Chondrocyte (in vitro differentiated cells): ENCODE data around the gene SIX3. TPM values are rescaled to one million over a fixed set of nuclear protein-coding genes. Genes with fewer than 3 reads are reported as not detected.
A peak's percentile ranks its signal among the peaks of the same experiment; 100 is the strongest.

Source experiments
- DNase-seq: peaks from one replicate; pipeline ENCODE4 v3.0.0; 2021; ENCODE audit warnings: mixed read lengths, low spot score
- H3K27ac Mint-ChIP-seq: one replicate; pipeline ENCODE4 v1.8.0; 2021; ENCODE audit warnings: mild to moderate bottlenecking, moderate library complexity, mixed read lengths; ENCODE audit not compliant: unreplicated experiment
- H3K27me3 Mint-ChIP-seq: 2 replicates; pipeline ENCODE4 v1.8.0; 2021; ENCODE audit warnings: low read depth, mixed read lengths
- H3K36me3 Mint-ChIP-seq: 2 replicates; pipeline ENCODE4 v1.8.0; 2021; ENCODE audit warnings: low read depth, mixed read lengths
- H3K4me1 Mint-ChIP-seq: 2 replicates; pipeline ENCODE4 v1.8.0; 2021; ENCODE audit warnings: low read depth, mild to moderate bottlenecking, mixed read lengths
- H3K4me3 Mint-ChIP-seq: one replicate; pipeline ENCODE4 v1.8.0; 2021; ENCODE audit warnings: mild to moderate bottlenecking, moderate library complexity, mixed read lengths; ENCODE audit not compliant: unreplicated experiment
- H3K9me3 Mint-ChIP-seq: 2 replicates; pipeline ENCODE4 v1.8.0; 2021; ENCODE audit warnings: low read depth, mixed read lengths
- CTCF ChIP-seq: fragments of 200-600 bp; sonication (generic); IDR thresholded peaks from 2 replicates; pipeline ENCODE4 v1.5.0; 2021; ENCODE audit warnings: antibody characterized with exemption, mild to moderate bottlenecking, moderate library complexity
- total RNA-seq: library from RNA; stranded (reverse); gene quantifications from 3 replicates; pipeline ENCODE4 v1.2.1, GENCODE V29; 2021

SIX3 gene
- total RNA-seq, 1 donor from 2014 or later, result not detected

- DNase-seq, result no peak
- Mint-ChIP-seq H3K9me3 (no peaks in the 10 kb centered on the region), H3K4me1 (peaks cover 25% of the 10 kb centered on the region), H3K27me3 (peaks cover 75% of the 10 kb centered on the region), H3K27ac (no peak overlapping the region), H3K4me3 (peak overlapping the region; percentile 58), H3K36me3 (peaks cover 2% of the 10 kb centered on the region)
- no peak for TF ChIP-seq CTCF
These were observed 11.0 kb upstream of the SIX3 start for GRCh38 chr2:44930274-44931197.

- Mint-ChIP-seq H3K27ac (no peak overlapping the region), H3K4me1 (peaks cover 26% of the 10 kb centered on the region), H3K4me3 (no peak overlapping the region), H3K9me3 (no peaks in the 10 kb centered on the region), H3K36me3 (peaks cover 2% of the 10 kb centered on the region), H3K27me3 (peaks cover 72% of the 10 kb centered on the region)
- DNase-seq, result peak; percentile 26
- no peak for TF ChIP-seq CTCF
These were observed 10.2 kb upstream of the SIX3 start for GRCh38 chr2:44931198-44931780.

GRCh38 chr2:44932079-44932478, 9.4 kb upstream of the SIX3 start:
- DNase-seq, result no peak
- Mint-ChIP-seq H3K27me3 (peaks cover 75% of the 10 kb centered on the region), H3K4me1 (peaks cover 26% of the 10 kb centered on the region), H3K36me3 (peaks cover 3% of the 10 kb centered on the region), H3K4me3 (no peak overlapping the region), H3K27ac (no peak overlapping the region), H3K9me3 (no peaks in the 10 kb centered on the region)
- TF ChIP-seq CTCF, result no peak

- Mint-ChIP-seq H3K27me3 (peaks cover 72% of the 10 kb centered on the region), H3K4me3 (no peak overlapping the region), H3K27ac (no peak overlapping the region), H3K36me3 (peaks cover 3% of the 10 kb centered on the region), H3K4me1 (peaks cover 26% of the 10 kb centered on the region), H3K9me3 (no peaks in the 10 kb centered on the region)
- TF ChIP-seq CTCF, result no peak
- no peak for DNase-seq
These were observed 8.7 kb upstream of the SIX3 start for GRCh38 chr2:44932564-44933392.

GRCh38 chr2:44933434-44933951, 8.0 kb upstream of the SIX3 start:
- peaks cover 71% of the 10 kb centered on the region for H3K27me3 Mint-ChIP-seq
- TF ChIP-seq CTCF, result no peak
- no peaks in the 10 kb centered on the region for H3K9me3 Mint-ChIP-seq
- no peak overlapping the region for H3K27ac Mint-ChIP-seq
- no peak for DNase-seq
- H3K36me3 Mint-ChIP-seq, result peaks cover 3% of the 10 kb centered on the region
- H3K4me3 Mint-ChIP-seq, result no peak overlapping the region
- peaks cover 31% of the 10 kb centered on the region for H3K4me1 Mint-ChIP-seq
